Inflammatory macrophage treated with lipopolysaccharide for 4 hours (primary cell): ENCODE measurements around the gene HNF1B.
"Not testable (repeated sequence)": the region's sequence is repeated elsewhere in the genome, so short reads cannot be mapped to it uniquely, and the experiment has no call there.

ENCODE experiments used
- DNase-seq: peaks from one replicate; pipeline ENCODE4 v3.0.0-alpha.2; 2020

Gene HNF1B, protein sequence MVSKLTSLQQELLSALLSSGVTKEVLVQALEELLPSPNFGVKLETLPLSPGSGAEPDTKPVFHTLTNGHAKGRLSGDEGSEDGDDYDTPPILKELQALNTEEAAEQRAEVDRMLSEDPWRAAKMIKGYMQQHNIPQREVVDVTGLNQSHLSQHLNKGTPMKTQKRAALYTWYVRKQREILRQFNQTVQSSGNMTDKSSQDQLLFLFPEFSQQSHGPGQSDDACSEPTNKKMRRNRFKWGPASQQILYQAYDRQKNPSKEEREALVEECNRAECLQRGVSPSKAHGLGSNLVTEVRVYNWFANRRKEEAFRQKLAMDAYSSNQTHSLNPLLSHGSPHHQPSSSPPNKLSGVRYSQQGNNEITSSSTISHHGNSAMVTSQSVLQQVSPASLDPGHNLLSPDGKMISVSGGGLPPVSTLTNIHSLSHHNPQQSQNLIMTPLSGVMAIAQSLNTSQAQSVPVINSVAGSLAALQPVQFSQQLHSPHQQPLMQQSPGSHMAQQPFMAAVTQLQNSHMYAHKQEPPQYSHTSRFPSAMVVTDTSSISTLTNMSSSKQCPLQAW

DNA sequence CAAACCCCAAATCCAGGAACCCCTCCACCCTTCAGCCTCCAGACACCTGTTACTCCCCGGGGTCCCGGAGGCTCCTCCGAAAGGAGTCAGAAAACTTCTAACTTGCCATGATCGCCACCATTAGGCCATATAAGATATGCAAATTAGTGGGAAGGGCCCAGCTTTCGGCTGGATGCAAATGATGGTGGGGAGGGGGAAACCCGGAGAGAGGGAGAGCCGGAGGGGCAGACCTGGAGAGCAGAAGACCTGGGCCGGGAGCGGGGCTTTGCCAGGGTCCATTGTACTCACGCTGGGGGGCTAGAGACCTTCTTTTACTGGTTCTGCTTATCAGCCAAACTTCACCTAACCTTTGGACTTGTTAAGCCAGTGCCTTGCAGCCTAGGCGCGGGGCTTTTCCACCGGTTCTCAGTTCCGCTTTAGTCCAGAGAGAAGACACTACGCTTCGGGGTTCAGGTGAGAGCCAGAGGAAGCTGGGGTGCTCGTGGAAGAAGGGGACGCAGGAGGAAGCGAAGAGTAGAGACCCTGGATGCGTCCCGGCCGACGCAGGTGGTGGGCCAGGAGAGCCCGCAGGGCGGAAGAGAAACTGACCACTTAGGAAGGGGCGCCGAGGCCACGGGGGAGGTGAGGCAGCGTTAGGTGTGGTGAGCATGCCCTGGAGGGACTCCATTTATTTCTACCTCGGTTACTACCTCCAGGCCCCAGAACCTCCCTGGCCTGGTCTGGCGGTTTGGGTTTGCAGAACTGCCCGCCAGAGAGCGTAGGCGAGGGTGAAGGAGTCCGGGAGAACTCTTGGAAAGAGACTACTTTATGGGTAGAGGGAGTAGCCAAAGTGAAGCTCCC, at the start of gene HNF1B:
Gene HNF1B (minus strand): TSS at position 99 of the 840 bp plus-strand sequence. CDS start 175 bp downstream, outside the sequence.
- peak; percentile 66 for DNase-seq

DNA sequence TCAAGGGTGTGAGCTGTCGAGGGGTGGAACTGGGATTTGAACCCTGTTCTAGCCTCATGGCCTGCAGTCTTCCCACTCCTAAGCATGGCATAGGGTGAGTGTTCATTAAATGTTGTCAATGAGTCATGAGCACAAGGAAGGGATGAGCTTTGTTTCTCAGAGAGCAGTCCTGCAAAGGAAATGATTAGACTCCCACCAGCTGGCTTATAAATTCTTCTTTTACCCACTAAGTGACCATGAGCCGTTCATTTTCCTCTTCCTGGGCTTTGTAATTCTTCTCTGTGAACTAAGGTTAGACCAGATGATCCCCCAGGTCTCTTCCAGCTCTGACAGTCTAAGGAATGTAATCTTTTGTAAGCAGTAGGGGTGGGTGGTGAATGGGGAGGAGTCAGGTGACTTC, 47.9 kb upstream of the HNF1B start:
- DNase-seq = peak; percentile 52

DNA sequence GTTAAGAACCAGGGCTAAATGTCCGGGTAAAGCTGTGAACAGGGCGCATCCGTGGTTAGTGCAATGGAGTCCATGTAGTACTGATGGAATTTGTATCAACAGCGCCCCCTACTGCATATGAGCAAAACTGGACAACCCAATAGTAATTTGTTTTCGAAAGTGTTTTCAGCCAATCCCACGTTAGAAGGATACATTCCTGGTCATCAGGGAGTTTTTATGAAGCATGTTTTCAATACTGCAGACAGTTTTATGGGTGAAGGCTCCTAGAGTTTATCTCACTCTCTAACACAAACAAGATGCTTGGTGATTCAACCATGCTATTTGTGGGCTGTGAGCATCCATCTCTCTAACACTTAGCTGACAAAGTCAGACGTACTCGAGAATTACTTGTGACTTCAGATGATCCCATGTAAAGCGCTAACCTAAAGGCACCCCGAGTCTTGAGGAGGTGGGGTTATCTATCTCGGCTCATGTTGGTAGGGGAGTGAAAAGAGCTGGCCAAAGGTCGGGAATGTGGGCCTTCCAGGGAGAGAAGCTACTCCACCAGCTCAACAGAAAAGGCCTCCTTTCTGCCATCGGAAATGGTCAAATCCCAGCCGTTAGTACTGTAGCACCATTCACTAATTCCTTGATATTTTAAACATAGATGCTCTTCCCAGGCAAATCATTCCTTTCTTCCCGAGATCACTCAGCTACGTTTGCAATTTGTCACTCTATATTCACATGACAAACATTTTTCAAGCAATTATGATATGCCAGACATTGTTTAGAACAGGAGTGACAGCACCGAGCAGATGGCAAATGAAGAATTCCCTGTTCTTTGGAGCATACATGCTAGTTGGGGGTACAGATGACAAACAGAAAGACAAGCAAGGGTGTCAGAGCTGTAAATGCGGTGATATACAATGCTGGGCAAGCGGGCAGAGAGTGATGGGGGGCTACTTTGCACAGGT, 46.9 kb upstream of the HNF1B start:
- DNase-seq = peak; percentile 52

DNA sequence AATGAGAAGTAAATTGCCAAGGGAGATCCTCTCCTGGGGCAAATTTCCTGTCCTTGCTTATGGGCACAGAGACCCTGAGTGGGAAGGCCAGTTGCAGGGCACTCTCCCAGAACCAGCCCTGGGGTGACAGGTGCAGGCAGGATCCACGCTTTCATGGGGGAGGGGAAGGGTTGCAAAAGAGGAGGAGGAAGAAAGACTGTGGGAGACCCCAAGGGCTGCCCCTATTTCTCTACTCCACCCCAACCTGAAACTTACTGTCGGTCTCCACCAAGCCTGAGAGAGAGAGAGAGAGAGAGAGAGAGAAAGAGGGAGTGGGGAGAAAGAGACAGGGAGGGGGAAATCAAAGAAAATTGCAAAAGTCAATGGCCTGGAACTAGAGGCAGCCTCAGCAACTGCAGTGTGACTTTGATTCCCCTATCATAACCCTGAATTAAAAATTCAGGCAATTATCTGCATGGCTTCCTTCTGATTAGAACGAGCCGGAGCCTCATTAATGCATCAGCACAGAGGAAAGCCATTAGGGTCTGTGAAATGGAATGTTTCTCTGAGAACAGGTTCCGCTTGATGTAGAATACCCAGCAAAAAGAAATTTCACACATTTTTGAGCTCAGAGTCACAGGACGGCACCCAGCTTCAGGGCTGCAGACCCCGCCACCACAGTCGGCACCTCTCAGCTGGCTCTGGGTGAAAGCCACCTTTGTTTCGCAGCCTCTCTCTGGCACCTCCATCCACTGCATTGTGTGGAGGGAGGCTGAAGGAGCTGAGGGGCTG, 45.1 kb upstream of the HNF1B start:
- no peak for DNase-seq

DNA sequence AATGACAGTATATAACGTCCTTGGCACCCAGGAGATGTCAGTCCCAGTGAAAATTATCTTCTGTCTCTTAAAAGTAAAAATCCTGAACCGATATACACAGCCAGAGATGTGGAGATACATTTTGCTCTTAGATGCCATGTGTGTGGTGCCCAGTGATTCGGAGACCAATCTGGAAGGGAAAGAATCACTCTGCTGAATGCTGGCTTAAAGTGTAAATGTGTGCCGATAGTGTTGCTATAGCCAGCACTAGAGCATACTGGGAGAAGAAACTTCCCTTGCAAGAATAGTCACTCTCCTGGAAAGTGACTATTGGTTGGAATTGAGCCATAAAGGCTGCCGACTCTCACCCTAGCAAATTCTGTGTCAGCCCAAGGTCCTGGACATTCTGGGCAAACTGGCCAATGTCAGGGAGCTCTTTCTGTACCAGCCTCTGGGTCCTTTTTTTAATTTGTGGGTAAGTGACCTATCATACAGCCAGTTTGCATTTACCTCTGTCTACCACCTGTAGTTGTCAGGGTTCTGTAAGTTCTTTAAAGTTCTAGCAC, 44.2 kb upstream of the HNF1B start:
- DNase-seq = no peak

DNA sequence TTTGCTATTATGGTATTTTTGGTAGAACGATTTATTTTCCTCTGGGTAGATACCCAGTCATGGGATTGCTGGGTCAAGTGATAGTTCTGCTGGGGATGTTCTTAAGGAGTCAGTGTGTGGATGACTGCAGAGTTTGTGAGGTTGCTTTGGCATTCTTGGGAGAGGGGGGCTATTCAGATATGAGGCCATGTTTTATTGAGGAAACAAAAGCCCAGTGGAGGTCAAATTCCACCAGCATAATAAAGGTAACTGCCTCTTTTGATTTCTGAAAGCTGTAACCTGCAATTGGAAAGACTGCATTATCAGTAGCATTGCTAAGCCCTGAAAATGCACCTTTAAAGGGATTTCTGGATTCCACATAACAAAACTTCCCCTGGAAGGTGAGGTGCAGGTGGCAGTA, 43.7 kb upstream of the HNF1B start:
- no peak for DNase-seq

DNA sequence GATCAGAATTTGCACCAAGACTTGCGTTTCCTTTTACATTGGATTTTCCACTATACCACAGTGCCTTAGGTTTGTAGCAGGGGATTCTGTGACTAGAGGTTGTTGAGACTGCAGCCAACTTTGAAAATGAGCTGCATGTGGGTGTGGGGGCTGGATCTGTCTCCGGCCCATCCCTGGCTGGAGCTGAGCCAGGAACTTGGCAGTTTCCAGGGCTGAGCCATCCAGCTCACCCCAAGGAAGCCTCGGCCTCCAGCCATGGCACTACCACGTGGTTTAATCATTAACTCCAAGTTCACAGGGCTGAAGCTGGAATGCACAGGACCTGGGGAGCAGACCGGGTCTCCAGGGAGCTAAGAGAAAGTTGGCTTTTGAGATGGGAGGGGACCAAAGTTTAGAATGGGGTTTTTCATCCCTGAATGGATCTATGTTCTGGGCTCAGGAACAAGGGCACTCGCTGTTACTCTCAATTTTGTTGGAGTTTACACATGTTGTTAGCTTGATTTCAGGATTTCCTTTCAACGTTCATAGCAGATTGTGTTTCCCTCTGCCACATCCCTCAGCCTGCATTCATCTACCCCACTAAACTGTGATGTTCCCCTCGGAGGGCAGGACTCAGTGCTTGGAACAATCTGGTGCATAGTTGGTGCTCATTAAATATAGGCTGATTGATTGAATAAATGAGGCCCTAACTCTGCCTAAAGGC, 42.3 kb upstream of the HNF1B start:
- no peak for DNase-seq

DNA sequence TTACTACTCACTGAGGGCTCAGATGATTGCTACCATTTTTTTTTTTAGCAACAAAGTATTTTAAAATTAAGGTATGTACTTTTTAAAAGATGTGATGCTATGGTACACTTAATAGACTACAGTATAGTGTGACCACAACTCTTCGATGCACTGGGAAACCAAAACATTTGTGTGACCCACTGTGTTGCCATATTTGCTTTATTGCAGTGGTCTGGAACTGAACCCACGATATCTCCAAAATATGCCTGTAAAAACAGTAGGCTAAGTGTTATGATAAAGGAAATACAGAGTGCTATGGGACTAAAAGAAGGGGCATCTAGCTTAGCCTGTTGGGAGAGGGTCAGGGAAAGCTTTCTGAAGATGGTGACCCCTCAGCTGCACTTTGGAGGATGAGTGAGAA, 41.6 kb upstream of the HNF1B start:
- DNase-seq = no peak

DNA sequence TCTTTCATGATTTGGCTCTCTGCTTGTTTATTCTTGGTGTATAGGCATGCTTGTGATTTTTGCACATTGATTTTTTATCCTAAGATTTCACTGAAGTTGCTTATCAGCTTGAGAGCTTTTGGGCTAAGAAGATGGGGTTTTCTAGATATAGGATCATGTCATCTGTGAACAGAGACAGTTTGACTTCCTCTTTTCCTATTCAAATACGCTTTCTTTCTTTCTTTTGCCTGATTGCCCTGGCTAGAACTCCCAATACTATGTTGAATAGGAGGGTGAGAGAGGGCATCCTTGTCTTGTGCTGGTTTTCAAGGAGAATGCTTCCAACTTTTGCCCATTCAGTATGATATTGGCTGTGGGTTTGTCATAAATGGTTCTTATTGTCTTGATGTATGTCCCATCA, 37.6 kb upstream of the HNF1B start:
- DNase-seq = not testable (repeated sequence)

DNA sequence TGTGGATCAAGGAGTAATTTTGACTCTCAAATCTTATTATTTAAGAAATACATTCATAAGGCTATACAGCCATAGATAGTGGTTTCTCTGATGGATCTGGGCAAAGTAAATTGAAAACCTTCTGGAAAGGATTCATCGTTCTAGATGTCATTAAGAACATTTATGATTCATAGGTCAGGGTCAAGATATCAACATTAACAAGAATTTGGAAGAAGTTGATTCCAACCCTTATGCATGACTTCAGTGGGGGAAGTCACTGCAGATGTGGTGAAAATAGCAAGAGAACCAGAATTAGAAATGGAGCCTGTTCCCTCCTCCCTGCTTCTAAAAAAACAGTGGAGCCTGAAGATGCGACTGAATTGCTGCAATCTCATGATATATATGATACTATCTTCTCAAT, 36.6 kb upstream of the HNF1B start:
- DNase-seq = no peak

DNA sequence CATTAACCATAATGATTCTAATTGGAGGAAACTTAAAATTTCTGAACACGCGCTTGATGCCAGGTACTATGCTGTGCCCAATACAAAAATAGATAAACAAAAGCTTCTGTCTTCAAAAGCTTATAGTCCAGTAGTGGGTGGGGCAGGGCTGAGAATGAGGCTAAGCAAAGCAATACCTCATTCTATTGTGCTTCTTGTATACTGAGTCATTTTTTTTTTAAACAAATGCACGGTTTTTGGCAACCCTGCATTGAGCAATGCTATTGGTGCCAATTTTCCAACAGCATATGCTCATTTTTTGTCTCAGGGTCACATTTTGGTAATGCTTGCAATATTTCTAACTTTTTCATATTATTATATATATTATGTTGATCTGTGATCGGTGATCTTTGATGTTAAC, 34.7 kb upstream of the HNF1B start:
- DNase-seq = no peak

DNA sequence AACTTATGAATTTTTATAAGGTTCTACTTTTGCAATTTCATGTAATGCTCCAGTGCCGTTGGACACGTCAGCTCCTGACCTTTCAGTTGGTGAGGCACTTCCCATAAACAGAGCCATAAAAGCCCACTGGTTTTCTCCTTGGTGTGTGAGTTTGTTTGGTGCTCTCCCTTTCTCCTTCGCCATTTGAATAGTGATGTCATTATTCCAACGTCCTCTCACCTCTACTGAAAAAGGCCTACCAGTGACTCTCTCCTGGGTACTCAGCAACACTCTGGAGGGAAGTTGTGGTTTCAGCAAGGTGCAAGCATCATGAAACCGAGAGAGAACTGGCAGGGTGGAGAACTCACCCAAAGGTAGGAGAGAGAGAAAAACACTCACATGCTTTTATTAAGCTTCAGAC, 29.6 kb upstream of the HNF1B start:
- peak; percentile 44 for DNase-seq

DNA sequence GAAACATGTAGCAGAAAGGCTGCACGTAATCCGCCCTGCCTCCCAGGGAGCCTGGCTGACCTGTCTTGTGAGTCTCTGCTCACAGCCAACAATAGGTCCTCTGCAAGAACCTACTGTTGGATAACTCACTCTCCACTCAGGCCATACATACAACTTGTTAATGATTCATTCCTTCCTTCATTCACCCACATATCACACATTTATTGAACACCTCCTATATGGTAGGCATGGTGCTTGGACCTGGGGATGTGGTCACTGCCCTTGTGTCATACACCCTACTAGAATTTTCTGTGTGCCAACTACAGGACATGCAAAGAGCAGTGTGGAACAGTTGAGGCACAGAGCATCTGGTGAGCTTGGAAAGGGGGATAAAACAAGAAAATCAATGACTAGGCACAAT, 28.1 kb upstream of the HNF1B start:
- DNase-seq = no peak

DNA sequence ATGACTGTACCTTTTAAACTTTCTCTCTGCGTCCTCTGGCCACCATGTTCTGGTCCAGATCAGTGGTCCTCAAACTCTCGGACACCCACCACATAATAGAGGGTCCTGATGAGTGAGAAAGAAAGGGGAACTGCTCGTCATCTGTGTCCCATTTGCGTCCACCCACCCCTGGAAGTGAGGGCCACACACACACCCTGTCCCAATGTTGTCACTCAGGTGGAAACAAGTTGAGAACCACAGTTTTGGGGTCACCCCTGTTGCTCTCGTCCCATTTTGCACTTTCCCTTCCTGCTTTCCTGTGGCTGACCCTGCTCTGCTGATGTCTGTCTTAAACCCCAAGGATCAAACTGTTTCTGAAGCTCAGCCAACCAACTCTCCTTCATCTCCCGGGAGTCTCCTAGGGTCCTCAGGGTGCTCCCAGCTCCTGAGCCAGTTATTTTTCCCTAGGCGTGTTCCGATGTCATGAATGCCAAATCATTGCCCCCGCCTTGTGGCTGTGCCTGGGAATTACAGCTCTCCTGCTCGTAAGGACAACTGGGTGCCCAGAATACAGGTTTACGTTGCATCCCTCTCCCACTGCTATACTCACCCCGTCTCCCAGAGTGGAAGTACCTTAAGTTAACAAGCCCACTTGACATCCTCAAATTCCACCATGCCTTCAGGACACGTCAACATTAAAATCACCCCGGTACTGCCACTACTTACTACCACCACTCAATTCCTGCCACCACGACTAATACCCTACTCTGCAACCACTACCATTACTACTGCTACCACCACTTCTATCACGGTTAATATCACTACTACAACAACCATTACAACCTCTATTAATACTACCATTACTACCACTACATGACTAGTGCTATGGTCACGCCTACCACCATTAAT, 26.0 kb upstream of the HNF1B start:
- peak; percentile 59 for DNase-seq

DNA sequence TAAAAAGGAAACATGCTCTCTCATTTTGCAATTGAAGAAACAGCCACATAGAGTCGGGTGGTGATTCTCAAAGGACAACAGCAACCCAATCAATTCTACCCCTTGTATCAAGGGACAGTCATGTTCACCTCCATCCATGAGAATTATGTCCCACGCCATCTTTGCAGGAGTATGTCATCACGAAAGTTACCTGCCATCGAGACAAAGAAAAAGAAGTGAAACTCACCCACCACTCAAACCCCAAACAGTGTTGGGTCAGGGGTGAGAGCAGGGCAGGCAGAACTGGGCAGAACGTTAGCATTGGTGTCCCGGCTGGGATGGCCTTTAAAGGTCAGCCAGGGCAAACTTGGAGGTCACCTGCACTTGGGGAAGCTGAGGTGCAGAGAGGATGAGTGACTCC, 24.2 kb upstream of the HNF1B start:
- no peak for DNase-seq

DNA sequence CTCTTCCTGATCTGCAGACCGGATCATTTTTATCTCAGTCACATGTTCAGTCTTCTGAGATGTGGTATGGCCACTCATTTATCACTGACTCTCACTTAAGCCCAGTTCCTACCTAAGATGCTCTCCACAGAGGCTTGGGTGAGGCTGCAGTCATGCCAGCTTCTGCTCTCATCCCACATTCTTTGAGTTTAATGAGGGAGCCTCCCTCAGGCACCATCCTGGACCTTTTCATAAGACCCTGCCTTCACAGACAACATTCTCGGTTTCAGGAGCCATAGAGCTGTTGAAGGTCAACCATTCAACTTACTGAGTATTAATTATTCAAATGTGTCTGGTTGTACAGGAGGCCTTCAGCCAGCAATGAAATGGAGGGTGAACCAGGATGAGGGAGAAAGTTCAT, 23.6 kb upstream of the HNF1B start:
- DNase-seq = no peak

DNA sequence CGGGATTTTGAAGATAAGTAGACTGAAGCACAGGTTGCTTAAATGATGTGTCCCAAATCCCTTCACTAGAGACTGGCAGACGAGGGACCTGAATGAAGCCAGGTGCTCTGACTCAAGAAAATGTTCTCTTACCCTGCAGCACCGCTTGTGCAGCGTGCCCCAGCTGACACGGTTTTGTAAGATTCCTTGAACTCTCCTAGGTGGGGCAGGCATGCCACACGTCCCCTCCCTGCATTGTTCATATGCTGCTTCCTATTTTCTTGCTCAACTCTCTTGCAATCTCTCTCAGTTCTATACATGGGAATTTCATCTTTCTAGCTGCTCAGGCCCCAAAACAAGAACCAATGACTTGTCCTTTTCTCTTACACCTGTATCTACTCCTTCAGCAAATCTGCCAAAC, 22.1 kb upstream of the HNF1B start:
- peak; percentile 63 for DNase-seq

DNA sequence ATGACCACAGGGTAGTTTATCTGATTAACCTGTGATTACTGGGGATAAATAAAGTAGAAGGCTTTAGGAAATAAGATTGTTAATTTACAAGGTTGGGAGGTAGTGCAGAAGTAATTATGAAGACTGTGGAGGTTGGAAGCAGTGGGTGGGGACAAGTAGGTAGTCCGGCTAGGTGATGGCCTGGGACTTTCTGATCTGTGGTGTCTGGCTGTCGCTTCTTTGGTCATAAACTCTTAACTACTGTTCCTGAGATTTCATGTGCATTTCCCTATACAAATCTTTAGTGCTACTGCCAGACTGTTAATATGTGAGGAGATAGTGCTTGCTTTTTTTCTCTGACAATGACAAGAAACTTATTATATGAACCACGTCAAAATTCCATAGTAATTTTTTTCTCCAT, 19.5 kb upstream of the HNF1B start:
- DNase-seq = no peak

DNA sequence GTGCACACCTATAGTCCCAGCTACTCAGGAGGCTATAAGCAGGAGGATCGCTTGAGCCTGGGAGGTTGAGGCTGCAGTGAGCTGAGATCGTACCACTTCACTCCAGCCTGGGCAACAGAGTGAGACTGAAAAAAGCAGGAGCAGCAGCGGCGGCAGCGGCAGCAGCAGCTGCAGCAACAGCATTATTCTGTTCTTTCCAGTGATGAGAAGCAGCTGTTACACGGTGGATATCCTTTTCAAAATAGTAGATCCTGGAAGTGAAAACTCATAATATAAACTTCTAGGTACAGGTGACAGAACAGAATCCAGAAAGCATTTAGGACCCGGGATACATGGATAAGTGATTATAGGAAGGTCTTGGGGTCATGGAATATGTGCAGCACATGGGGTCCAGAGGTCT, 17.8 kb upstream of the HNF1B start:
- DNase-seq = no peak

DNA sequence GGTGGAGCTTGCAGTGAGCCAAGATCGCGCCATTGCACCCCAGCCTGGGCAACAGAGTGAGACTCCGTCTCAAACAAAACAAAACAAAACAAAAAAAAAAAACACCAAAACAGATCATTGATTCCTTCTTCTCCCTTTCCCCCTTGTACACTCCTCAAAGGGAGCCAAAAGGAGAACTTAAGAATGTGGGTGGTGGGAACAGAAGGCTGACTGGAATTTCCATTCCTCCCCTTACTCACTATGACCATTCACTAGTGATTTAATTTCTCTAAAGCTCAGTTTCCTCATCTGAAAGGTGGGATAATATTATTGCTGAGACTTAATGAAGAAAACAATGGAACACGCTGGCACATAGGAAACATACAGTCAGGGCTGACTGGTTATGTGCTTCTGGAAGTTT, 17.1 kb upstream of the HNF1B start:
- DNase-seq = peak; percentile 52
